Tibial nerve (tissue), 4 donors: Measurements from ENCODE around the gene SKAP1. TPM values are rescaled to one million over a fixed set of nuclear protein-coding genes. Genes with fewer than 3 reads are reported as not detected.

ENCODE experiments used
- DNase-seq, 2 donors: peaks; one replicate each; pipeline ENCODE4 v3.0.0-alpha.2; 2019; ENCODE audit warnings: low spot score in 2 of 2
- H3K27ac ChIP-seq, 4 donors: fragments of 200-600 bp; sonication (generic) in 3 of 4; one replicate each; pipeline ENCODE4 v1.5.1; 2017 to 2019; ENCODE audit warnings: mild to moderate bottlenecking in 1 of 4
- H3K27me3 ChIP-seq, 2 donors: fragments of 200-600 bp; sonication (generic) in 1 of 2; one replicate each; pipeline versions ENCODE4 v1.5.1 to v1.6.0; 2017 to 2019
- H3K36me3 ChIP-seq, 3 donors: fragments of 200-600 bp; sonication (generic); one replicate each; pipeline ENCODE4 v1.5.1; 2018 to 2019
- H3K4me1 ChIP-seq, 4 donors: fragments of 200-600 bp; sonication (generic) in 3 of 4; one replicate each; pipeline ENCODE4 v1.5.1; 2017 to 2019
- H3K4me3 ChIP-seq, 4 donors: fragments of 200-600 bp; sonication (generic) in 3 of 4; one replicate each; pipeline ENCODE4 v1.5.1; 2017 to 2019; ENCODE audit warnings: mild to moderate bottlenecking in 1 of 4, moderate library complexity in 1 of 4
- H3K9me3 ChIP-seq, 4 donors: fragments of 200-600 bp; sonication (generic) in 3 of 4; one replicate each; pipeline ENCODE4 v1.5.1; 2017 to 2019
- EP300 ChIP-seq, 2 donors: sonication (generic); formaldehyde crosslinking; IDR thresholded peaks; one replicate each; pipeline ENCODE4 v1.6.1; 2017; ENCODE audit warnings: antibody characterized with exemption in 2 of 2, mild to moderate bottlenecking in 1 of 2
- POLR2A ChIP-seq, 2 donors: fragments of 450-650 bp; IDR thresholded peaks; one replicate each; pipeline ENCODE4 v1.6.1; 2017; ENCODE audit warnings: antibody characterized with exemption in 2 of 2, mild to moderate bottlenecking in 2 of 2, moderate library complexity in 2 of 2
- WGBS, 2 donors: methylation state at CpG; one replicate each; pipeline ENCODE4 v1.1.5; 2018; 5-methylcytosine and 5-hydroxymethylcytosine counted together
- total RNA-seq, 4 donors: library from RNA; depleted of rRNA; stranded (reverse); fragments of >200 nt; gene quantifications; one replicate each; pipeline ENCODE4 v1.1.0, GENCODE V29; 2016
- TF ChIP-seq, protein P1 (sequence below), 5 experiments: fragments of 200-600 bp in 3 of 5; fragments of 450-650 bp in 2 of 5; sonication (generic) in 3 of 5; IDR thresholded peaks; one replicate each; pipeline ENCODE4 v1.5.1; 2016 to 2019; ENCODE audit warnings: antibody characterized with exemption in 5 of 5, mild to moderate bottlenecking in 3 of 5, moderate library complexity in 2 of 5

SKAP1 gene
- total RNA-seq, 4 donors from 2014 or later, result 0.59 to 2.0 (median 1.3) TPM

DNA sequence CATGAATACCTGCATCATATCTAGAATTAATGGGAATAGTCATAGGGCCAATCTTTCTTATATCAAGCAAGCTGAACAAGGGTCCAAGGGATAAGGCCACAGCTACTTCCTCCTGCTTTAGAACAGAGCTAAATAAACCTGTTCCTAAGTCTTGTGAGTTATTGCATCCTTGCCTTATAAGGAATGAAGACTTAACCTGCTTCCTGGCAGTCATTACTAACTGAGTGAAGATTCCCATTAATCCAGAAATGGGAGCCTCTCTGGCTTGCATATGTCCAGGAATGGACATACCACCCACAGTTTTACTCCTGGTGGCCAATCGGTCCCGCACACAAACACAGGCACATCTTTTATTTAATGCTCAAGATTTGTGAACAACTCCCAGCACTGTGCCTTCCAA, 35.9 kb upstream of the SKAP1 start:
- Histone ChIP-seq H3K9me3 (no peaks in the 10 kb centered on the region), H3K4me3 (no peak overlapping the region), H3K4me1 (no peaks in the 10 kb centered on the region), H3K27me3 (peaks cover 0 to 26% of the 10 kb centered on the region in 2 donors), H3K27ac (no peak overlapping the region), H3K36me3 (no peaks in the 10 kb centered on the region)
- WGBS, 2 donors, result 68 to 84% methylated on average over 2 of the region's 2 CpGs
- TF ChIP-seq, protein P1, sequence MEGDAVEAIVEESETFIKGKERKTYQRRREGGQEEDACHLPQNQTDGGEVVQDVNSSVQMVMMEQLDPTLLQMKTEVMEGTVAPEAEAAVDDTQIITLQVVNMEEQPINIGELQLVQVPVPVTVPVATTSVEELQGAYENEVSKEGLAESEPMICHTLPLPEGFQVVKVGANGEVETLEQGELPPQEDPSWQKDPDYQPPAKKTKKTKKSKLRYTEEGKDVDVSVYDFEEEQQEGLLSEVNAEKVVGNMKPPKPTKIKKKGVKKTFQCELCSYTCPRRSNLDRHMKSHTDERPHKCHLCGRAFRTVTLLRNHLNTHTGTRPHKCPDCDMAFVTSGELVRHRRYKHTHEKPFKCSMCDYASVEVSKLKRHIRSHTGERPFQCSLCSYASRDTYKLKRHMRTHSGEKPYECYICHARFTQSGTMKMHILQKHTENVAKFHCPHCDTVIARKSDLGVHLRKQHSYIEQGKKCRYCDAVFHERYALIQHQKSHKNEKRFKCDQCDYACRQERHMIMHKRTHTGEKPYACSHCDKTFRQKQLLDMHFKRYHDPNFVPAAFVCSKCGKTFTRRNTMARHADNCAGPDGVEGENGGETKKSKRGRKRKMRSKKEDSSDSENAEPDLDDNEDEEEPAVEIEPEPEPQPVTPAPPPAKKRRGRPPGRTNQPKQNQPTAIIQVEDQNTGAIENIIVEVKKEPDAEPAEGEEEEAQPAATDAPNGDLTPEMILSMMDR (IDR thresholded peaks at IDR 0.05), result no peak
- no peak for TF ChIP-seq POLR2A (IDR thresholded peaks at IDR 0.05)
- no peak for TF ChIP-seq EP300 (IDR thresholded peaks at IDR 0.05)
- DNase-seq, result no peak

DNA sequence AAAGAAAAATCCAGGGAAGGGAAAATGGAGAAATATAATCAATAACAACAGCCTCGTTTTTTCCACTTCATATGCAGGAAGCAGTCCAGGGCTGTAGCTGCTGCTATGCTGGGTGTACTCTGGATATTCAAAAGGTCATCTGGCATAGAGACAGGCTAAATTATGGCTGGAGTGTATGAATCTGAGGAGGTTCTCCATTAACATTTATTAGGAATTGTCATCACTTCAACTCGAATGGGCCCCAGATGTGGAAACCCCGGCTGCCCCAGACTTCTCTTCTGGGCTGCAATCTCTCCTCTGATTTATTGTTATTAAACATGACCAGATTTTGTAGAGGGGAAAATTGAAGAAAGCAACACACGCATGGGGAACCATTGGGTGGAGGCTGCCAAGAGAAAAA, 33.5 kb upstream of the SKAP1 start:
- H3K27ac ChIP-seq, result no peak overlapping the region
- no peaks in the 10 kb centered on the region for H3K4me1 ChIP-seq
- no peaks in the 10 kb centered on the region for H3K36me3 ChIP-seq
- no peak for DNase-seq
- no peak for TF ChIP-seq EP300 (IDR thresholded peaks at IDR 0.05)
- TF ChIP-seq, protein P1 (IDR thresholded peaks at IDR 0.05), result no peak
- TF ChIP-seq POLR2A (IDR thresholded peaks at IDR 0.05), result no peak
- peaks cover 0 to 44% of the 10 kb centered on the region in 2 donors for H3K27me3 ChIP-seq
- no peaks in the 10 kb centered on the region for H3K9me3 ChIP-seq
- no peak overlapping the region for H3K4me3 ChIP-seq
- WGBS, 2 donors, result 38 to 42% methylated on average over 4 of the region's 4 CpGs

DNA sequence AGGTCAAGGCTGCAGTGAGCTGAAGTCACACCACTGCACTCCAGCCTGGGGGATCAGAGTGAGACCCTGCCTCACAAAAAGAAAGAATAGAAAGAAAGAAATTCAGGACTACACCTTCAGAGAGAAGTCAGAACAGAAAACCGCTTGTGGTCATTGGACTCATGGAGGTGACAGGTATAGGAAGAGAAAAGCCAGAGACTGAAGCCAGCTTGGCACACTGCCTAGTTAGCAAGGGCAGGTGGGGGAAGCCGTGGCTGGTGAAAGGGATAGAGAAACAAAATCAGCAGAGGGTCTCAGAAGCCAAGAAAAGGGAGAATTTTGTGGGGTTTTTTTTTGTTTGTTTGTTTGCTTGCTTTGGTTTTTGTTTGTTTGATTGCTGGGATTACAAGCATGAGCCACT, 32.9 kb upstream of the SKAP1 start:
- no peaks in the 10 kb centered on the region for H3K9me3 ChIP-seq
- H3K4me1 ChIP-seq, result no peaks in the 10 kb centered on the region
- no peaks in the 10 kb centered on the region for H3K36me3 ChIP-seq
- no peak for DNase-seq
- 63 to 68% methylated on average over 2 of the region's 2 CpGs for WGBS, 2 donors
- no peak overlapping the region for H3K27ac ChIP-seq
- no peak overlapping the region for H3K4me3 ChIP-seq
- no peak for TF ChIP-seq POLR2A (IDR thresholded peaks at IDR 0.05)
- TF ChIP-seq, protein P1 (IDR thresholded peaks at IDR 0.05), result no peak
- TF ChIP-seq EP300 (IDR thresholded peaks at IDR 0.05), result no peak
- peaks cover 0 to 44% of the 10 kb centered on the region in 2 donors for H3K27me3 ChIP-seq

DNA sequence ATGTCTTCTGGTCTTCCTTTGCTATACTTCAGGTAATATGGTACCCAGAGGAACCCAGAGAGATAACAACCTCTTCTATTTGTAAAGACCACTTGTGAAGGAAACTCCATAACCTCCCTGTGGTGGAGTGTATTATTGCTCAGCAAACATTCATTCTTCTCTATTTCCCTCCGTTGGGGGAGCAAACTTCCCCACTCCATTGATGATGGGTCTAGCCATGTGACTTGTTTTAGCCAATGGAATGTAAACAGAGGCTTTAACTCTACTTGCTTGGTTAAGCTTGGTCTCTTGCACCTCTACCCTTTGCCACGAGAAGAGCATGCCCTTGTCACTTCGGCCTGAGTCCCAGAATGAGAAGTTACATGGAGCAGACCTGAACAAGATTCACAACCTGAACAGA, 30.0 kb upstream of the SKAP1 start:
- Histone ChIP-seq H3K27ac (no peak overlapping the region), H3K9me3 (peaks cover 0 to 7% (median 0%) of the 10 kb centered on the region in 4 donors), H3K4me3 (no peak overlapping the region), H3K27me3 (peaks cover 0 to 44% of the 10 kb centered on the region in 2 donors), H3K36me3 (no peaks in the 10 kb centered on the region), H3K4me1 (peaks cover 0 to 8% (median 4%) of the 10 kb centered on the region in 4 donors)
- TF ChIP-seq EP300 (IDR thresholded peaks at IDR 0.05), result no peak
- TF ChIP-seq, protein P1 (IDR thresholded peaks at IDR 0.05), result no peak
- TF ChIP-seq POLR2A (IDR thresholded peaks at IDR 0.05), result no peak
- 55 to 62% methylated on average over 3 of the region's 3 CpGs for whole genome bisulfite sequencing, 2 donors
- DNase-seq, result no peak

DNA sequence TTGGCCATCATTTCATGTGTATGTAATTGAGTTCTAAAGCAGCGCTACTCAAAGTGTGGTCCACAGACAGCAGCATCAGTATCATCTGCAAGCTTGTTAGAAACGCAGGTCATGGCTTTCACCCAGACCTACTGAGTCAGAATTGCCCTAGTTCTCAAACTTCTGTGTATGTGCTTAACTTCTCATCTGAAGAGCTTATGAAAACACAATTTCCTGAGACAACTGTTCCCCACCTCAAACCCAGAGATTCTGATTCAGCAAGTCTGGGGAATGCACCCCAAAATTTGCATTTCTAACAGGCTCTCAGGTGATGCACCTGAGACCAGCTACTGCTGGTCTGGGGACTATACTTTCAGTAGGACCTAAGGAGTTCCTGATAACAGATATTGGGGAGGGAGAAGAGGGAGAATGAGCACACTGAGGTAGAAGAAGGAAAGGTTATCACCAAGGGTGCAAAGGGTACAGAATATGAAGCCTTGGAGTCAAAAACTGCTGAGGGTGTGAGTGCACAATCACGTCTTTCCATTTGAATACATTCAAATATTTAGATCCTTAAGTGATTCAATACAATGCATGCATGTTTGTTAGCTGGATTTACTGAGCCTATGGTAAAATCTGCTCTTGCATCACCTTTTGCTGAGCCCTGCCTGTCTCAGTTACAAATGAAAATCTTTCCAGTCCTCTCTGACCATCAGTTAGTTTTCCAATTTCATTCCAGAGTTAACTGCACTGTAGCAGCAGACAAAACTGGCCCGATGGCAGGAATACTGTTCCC, 29.2 kb upstream of the SKAP1 start:
- Histone ChIP-seq H3K36me3 (no peaks in the 10 kb centered on the region), H3K27me3 (peaks cover 0 to 42% of the 10 kb centered on the region in 2 donors), H3K4me1 (peaks cover 0 to 8% (median 4%) of the 10 kb centered on the region in 4 donors), H3K27ac (no peak overlapping the region), H3K4me3 (no peak overlapping the region), H3K9me3 (peaks cover 0 to 15% (median 0%) of the 10 kb centered on the region in 4 donors)
- no peak for DNase-seq
- TF ChIP-seq, protein P1 (IDR thresholded peaks at IDR 0.05), result no peak
- TF ChIP-seq EP300 (IDR thresholded peaks at IDR 0.05), result no peak
- TF ChIP-seq POLR2A (IDR thresholded peaks at IDR 0.05), result no peak
- 77 to 80% methylated on average over 4 of the region's 4 CpGs for WGBS, 2 donors
